ENCODE data around the gene PTH1R.

DNA sequence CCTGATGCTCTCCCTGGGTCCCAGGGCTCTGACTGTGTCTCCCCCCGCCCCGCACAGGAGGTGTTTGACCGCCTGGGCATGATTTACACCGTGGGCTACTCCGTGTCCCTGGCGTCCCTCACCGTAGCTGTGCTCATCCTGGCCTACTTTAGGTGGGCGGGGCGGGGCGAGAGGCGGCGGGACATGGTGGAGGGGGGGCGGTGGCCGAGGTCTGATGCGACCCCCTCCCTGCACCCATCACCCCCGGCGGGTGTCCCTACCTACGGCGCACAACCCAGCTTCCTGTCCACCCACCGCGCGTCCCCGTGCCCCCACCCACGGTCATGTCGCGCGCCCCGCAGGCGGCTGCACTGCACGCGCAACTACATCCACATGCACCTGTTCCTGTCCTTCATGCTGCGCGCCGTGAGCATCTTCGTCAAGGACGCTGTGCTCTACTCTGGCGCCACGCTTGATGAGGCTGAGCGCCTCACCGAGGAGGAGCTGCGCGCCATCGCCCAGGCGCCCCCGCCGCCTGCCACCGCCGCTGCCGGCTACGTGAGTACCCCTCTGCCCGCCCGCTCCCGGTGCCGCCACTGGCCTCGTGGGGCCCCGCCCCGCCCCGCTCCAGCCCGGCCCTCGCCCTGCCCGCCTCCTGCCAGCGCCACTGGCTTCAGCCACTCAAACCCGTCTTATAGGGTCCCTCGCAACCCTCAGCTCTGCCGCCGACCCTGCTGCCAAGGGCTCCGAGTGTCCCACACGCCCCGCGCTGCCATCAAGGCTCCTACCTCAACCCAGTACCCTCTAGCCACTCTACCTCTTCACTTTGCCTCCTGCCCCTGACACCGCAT is 21.0 kb downstream of the PTH1R start:
- TF ChIP-seq, protein P1, sequence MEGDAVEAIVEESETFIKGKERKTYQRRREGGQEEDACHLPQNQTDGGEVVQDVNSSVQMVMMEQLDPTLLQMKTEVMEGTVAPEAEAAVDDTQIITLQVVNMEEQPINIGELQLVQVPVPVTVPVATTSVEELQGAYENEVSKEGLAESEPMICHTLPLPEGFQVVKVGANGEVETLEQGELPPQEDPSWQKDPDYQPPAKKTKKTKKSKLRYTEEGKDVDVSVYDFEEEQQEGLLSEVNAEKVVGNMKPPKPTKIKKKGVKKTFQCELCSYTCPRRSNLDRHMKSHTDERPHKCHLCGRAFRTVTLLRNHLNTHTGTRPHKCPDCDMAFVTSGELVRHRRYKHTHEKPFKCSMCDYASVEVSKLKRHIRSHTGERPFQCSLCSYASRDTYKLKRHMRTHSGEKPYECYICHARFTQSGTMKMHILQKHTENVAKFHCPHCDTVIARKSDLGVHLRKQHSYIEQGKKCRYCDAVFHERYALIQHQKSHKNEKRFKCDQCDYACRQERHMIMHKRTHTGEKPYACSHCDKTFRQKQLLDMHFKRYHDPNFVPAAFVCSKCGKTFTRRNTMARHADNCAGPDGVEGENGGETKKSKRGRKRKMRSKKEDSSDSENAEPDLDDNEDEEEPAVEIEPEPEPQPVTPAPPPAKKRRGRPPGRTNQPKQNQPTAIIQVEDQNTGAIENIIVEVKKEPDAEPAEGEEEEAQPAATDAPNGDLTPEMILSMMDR (IDR thresholded peaks at IDR 0.05): no peak
- TF ChIP-seq POLR2AphosphoS5 (IDR thresholded peaks at IDR 0.05) (no peak), POLR2A (IDR thresholded peaks at IDR 0.05) (no peak), EP300 (IDR thresholded peaks at IDR 0.05) (no peak)

All from stomach (tissue), 4 donors.